Esophagus squamous epithelium (tissue), 5 donors: Measurements from ENCODE around the gene NBDY. TPM values are rescaled to one million over a fixed set of nuclear protein-coding genes. Genes with fewer than 3 reads are reported as not detected.

ENCODE experiments used
- DNase-seq: peaks from one replicate; lab custom pipeline; 2025; lab: John Stamatoyannopoulos, UW
- H3K27ac ChIP-seq, 4 donors: fragments of 200-600 bp; sonication (generic); one replicate each; pipeline ENCODE4 v1.5.1; 2016 to 2019; ENCODE audit warnings: mild to moderate bottlenecking in 1 of 4
- H3K27me3 ChIP-seq, 4 donors: fragments of 200-600 bp; sonication (generic); 1 replicate in 3 of 4; 2 replicates in 1 of 4; pipeline versions ENCODE4 v1.5.1 to v1.6.0; 2017 to 2021; ENCODE audit warnings: antibody characterized with exemption in 1 of 4
- H3K36me3 ChIP-seq, 3 donors: fragments of 200-600 bp; sonication (generic); one replicate each; pipeline ENCODE4 v1.5.1; 2016 to 2019
- H3K4me1 ChIP-seq, 3 donors: fragments of 200-600 bp; sonication (generic); one replicate each; pipeline ENCODE4 v1.5.1; 2017 to 2019
- H3K4me3 ChIP-seq, 4 donors: fragments of 200-600 bp; sonication (generic); 1 replicate in 3 of 4; 2 replicates in 1 of 4; pipeline ENCODE4 v1.5.1; 2016 to 2019; ENCODE audit warnings: mild to moderate bottlenecking in 2 of 4, moderate library complexity in 1 of 4
- H3K9me3 ChIP-seq, 3 donors: fragments of 200-600 bp; sonication (generic); one replicate each; pipeline ENCODE4 v1.5.1; 2016 to 2019
- CTCF ChIP-seq, 6 experiments: fragments of 450-650 bp in 4 of 6; fragments of 200-600 bp in 2 of 6; sonication (generic) in 2 of 6; IDR thresholded peaks; one replicate each; pipeline ENCODE4 v1.5.1; 2016 to 2019; ENCODE audit warnings: antibody characterized with exemption in 6 of 6, mild to moderate bottlenecking in 4 of 6, moderate library complexity in 4 of 6
- POLR2A ChIP-seq, 4 donors: fragments of 450-650 bp; IDR thresholded peaks; one replicate each; pipeline ENCODE4 v1.6.1; 2017; ENCODE audit warnings: antibody characterized with exemption in 4 of 4, mild to moderate bottlenecking in 4 of 4, moderate library complexity in 3 of 4
- WGBS, 2 donors: methylation state at CpG; one replicate each; pipeline ENCODE4 v1.1.5; 2018; 5-methylcytosine and 5-hydroxymethylcytosine counted together
- intact Hi-C: fragments of 100-400 bp; cut with DNase I; formaldehyde crosslinking; loops from one replicate; pipeline ENCODE4 v1.15.0; 2022
- total RNA-seq, 4 donors: library from RNA; depleted of rRNA; stranded (reverse); fragments of >200 nt; gene quantifications; one replicate each; pipeline ENCODE4 v1.1.0, GENCODE V29; 2016
- donor health status: DM: yes; HTN: yes; CAD: no.

Gene NBDY
- total RNA-seq, 4 donors from 2014 or later: 8.3 to 17.7 (median 10.8) TPM

- intact Hi-C loops: no loop called here
- Histone ChIP-seq H3K9me3 (no peaks in the 10 kb centered on the region), H3K4me3 (no peak overlapping the region), H3K36me3 (no peaks in the 10 kb centered on the region), H3K4me1 (peaks cover 5 to 8% (median 7%) of the 10 kb centered on the region in 3 donors), H3K27me3 (no peaks in the 10 kb centered on the region), H3K27ac (no peak overlapping the region)
- DNase-seq: no peak
- WGBS, 2 donors: 59 to 66% methylated on average over 5 of the region's 5 CpGs
- TF ChIP-seq CTCF (IDR thresholded peaks at IDR 0.05) (no peak), POLR2A (IDR thresholded peaks at IDR 0.05) (no peak)
Measured at GRCh38 chrX:56817179-56817578, 88.1 kb downstream of the NBDY start.

- no peaks in the 10 kb centered on the region for H3K9me3 ChIP-seq
- DNase-seq: no peak
- intact Hi-C loops: no loop called here
- H3K27me3 ChIP-seq: peaks cover 0 to 4% (median 0%) of the 10 kb centered on the region in 4 donors
- no peak overlapping the region for H3K4me3 ChIP-seq
- no peaks in the 10 kb centered on the region for H3K4me1 ChIP-seq
- no peak overlapping the region for H3K27ac ChIP-seq
- TF ChIP-seq POLR2A (IDR thresholded peaks at IDR 0.05) (no peak), CTCF (IDR thresholded peaks at IDR 0.05) (no peak)
- 59 to 66% methylated on average over 2 of the region's 2 CpGs for WGBS, 2 donors
- H3K36me3 ChIP-seq: no peaks in the 10 kb centered on the region
Measured at GRCh38 chrX:56826020-56826419, 97.0 kb downstream of the NBDY start.

- H3K27me3 ChIP-seq: peaks cover 0 to 4% (median 0%) of the 10 kb centered on the region in 4 donors
- no peak overlapping the region for H3K4me3 ChIP-seq
- H3K4me1 ChIP-seq: no peaks in the 10 kb centered on the region
- intact Hi-C loops: no loop called here
- no peak overlapping the region for H3K27ac ChIP-seq
- TF ChIP-seq POLR2A (IDR thresholded peaks at IDR 0.05): no peak
- no peak for TF ChIP-seq CTCF (IDR thresholded peaks at IDR 0.05)
- no peak for DNase-seq
- H3K36me3 ChIP-seq: no peaks in the 10 kb centered on the region
- WGBS, 2 donors: 74 to 89% methylated on average over 2 of the region's 2 CpGs
- H3K9me3 ChIP-seq: no peaks in the 10 kb centered on the region
Measured at GRCh38 chrX:56833626-56834025, 104.6 kb downstream of the NBDY start.

- WGBS, 2 donors: 74 to 87% methylated on average over 9 of the region's 9 CpGs
- Histone ChIP-seq H3K27me3 (no peaks in the 10 kb centered on the region), H3K27ac (no peak overlapping the region), H3K4me3 (no peak overlapping the region), H3K4me1 (no peaks in the 10 kb centered on the region), H3K36me3 (no peaks in the 10 kb centered on the region), H3K9me3 (no peaks in the 10 kb centered on the region)
- no peak for DNase-seq
- intact Hi-C loops: no loop called here
- TF ChIP-seq CTCF (IDR thresholded peaks at IDR 0.05): no peak
- TF ChIP-seq POLR2A (IDR thresholded peaks at IDR 0.05): no peak
Measured at GRCh38 chrX:56853436-56853835, 124.4 kb downstream of the NBDY start.

- Histone ChIP-seq H3K4me3 (no peak overlapping the region), H3K27ac (no peak overlapping the region), H3K36me3 (no peaks in the 10 kb centered on the region), H3K4me1 (no peaks in the 10 kb centered on the region), H3K9me3 (no peaks in the 10 kb centered on the region), H3K27me3 (no peaks in the 10 kb centered on the region)
- 100% methylated on average over 1 of the region's 1 CpG; no CpG with 5 or more reads in 1 of the 2 donors for WGBS, 2 donors
- DNase-seq: no peak
- TF ChIP-seq CTCF (IDR thresholded peaks at IDR 0.05): no peak
- TF ChIP-seq POLR2A (IDR thresholded peaks at IDR 0.05): no peak
- intact Hi-C loops: no loop called here
Measured at GRCh38 chrX:56857042-56857441, 128.0 kb downstream of the NBDY start.
